Lung microvascular endothelial cell (primary cell): Measurements from ENCODE around the gene CMIP. TPM values are rescaled to one million over a fixed set of nuclear protein-coding genes. Genes with fewer than 3 reads are reported as not detected.

Experiments
- DNase-seq, 2 donors: peaks; one replicate each; pipeline versions ENCODE4 v3.0.0 to v3.0.0-alpha.2; 2010; ENCODE audit warnings: low read depth in 2 of 2
- total RNA-seq: library from RNA; depleted of rRNA; stranded (reverse); fragments of >200 nt; gene quantifications from 2 replicates; pipeline ENCODE4 v1.2.1, GENCODE V29; 2014

Gene CMIP
- total RNA-seq, 1 donor from 2014 or later, result 10.3 TPM

GRCh38 chr16:81528256-81528655 is 83.6 kb downstream of the CMIP start:
- DNase-seq, result no peak

DNA sequence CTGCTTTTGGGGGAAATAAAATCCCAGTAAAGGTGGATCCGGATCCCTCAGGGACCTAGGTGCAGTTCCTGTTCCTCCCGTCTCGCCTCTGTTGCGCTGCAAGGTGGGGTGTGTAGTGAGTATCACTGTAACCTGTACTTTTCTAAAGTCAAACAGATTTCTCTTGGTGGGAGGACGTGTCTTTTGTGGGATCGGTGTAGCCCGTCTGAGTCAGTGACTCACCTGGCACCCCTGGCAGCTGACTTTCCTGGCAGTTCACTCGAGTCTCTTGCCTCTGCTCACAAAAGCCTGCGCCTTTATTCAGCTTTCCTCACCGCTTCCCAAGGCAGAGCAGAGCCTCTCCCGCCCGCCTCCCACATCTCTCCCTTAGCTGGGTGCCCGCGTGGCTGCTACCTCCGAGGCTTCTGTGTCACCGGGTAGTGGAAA is 85.7 kb downstream of the CMIP start:
- DNase-seq, result no peak

DNA sequence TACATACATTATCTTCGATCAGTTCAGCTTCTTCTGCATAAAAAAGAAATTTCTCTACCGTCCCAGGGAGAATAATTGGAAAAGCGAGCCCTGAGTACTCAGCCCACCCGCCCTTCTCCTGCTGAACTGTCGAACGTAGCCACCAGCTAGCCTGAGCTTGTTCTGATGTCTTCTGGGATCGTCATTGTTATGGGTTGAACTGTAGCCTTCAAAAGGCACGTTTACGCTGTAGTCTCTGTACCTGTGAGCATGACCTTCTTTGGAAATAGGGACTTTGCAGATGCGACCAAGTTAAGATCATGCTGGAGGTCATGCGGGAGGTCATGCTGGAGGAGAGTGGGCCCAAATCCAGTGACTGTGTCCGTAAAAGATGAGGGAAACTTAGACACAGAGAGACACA is 86.2 kb downstream of the CMIP start:
- no peak for DNase-seq

- DNase-seq, result peak in 1 of 2 donors; percentile 36
These were observed 86.8 kb downstream of the CMIP start for GRCh38 chr16:81531419-81531821.

DNA sequence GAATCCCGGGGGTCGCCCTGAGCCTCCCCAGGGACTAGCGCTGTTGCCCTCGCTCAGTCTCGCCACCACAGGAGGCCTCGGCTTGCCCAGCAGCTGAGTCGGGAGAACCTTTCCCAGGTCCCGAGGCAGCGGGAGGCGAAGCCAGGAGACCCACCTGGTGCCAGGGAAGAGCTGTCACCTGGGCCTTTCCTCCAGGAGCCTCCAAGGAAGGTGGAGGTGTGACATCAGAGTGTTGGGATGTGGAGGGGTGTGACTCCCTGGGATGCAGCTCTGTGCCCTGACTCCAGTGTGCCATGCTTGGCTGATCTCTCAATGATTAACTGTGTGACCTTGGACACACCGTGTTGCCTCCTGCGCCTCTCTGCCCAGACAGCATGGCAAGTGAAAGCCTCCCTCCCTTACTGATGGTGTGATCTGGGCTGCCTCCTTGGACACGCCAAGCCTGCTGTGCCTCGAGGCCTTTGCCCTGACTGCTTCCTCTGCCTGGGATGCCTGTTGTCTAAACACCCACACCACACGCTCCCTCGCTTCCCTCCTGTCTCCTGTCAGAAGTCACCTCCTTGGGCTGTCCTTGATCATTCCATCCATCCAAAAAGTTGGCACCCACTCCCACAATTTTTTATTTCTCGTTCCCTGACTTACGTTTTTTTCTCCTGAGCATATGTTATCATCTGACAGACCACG is 88.0 kb downstream of the CMIP start:
- DNase-seq, result no peak

GRCh38 chr16:81533175-81533507 is 88.5 kb downstream of the CMIP start:
- no peak for DNase-seq

- DNase-seq, result no peak
These were observed 91.2 kb downstream of the CMIP start for GRCh38 chr16:81535679-81536360.

- DNase-seq, result no peak
These were observed 92.0 kb downstream of the CMIP start for GRCh38 chr16:81536648-81537047.

DNA sequence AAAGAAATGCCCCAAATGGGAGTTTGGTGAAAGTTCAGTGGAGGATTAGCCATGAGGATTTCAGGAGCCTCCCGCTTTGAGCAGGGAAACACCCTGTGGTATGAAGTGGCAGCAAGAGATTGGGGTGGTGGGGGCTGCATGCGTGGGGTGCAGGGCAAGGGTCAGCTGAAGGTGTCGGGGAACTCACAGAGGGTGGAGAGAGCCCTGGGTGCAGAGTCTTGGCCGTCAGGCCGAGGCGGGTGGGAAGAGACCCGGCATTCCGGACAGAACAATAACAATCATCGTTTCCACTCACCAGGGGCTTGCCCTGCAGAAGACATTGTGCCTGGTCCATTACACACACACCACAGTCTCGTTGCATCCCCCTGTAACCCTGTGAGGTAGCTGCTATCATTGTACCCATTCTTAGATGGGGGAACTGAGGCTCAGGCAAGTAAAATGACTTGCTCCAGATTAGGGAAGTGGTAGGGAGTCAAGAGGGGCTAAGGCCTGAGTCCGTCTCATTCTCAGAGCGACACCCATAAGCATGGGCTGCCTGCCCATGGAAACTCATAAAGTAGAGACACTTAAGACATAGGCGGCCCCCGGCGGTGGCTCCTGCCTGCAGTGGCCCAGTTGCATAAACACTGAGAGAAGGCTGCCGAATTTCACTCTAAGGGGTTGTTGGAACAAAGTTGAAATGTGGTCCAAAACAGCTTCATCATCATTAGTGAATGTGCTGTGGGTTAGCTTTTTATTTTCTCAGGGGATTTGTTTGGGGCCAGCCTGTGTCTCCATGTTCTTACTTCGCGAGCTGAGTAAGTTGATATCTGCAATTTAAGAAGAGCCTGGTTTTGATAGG is 93.3 kb downstream of the CMIP start:
- DNase-seq, result no peak

DNA sequence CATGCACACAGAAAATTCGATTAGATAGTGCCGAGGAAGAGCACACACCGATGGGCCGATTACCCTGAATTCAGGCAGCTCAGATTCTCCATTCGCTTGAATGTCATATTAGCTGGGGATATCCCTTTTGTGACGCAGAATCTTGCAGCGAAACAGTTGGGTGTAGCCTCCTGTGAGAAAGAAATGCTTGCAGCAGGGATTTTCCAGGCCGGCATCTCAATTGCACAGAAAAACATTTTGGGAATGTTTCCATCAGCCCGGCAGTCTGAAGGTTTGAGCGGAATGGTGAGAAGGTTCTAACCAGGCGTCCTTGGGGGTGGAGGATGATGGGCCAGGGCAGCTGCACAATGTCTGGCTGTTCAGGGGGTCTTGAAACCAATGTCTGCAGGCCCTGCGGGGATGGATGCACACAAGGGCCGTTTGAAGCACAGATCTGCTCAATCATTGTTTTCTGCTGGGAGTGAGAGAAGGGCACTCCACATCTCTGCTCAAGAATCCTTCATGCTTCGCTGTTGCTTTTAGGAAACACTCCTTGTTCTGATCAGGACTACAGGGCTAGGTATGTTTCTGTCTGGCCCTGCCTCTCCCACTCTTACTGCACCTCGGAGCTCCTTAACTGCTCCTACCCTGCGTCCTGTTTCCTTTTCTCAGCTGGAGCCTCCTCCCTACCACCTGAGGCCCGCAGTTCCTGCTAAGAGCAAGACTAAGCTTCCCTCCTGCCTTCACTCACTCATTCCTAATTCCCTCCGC is 94.6 kb downstream of the CMIP start:
- DNase-seq, result no peak

DNA sequence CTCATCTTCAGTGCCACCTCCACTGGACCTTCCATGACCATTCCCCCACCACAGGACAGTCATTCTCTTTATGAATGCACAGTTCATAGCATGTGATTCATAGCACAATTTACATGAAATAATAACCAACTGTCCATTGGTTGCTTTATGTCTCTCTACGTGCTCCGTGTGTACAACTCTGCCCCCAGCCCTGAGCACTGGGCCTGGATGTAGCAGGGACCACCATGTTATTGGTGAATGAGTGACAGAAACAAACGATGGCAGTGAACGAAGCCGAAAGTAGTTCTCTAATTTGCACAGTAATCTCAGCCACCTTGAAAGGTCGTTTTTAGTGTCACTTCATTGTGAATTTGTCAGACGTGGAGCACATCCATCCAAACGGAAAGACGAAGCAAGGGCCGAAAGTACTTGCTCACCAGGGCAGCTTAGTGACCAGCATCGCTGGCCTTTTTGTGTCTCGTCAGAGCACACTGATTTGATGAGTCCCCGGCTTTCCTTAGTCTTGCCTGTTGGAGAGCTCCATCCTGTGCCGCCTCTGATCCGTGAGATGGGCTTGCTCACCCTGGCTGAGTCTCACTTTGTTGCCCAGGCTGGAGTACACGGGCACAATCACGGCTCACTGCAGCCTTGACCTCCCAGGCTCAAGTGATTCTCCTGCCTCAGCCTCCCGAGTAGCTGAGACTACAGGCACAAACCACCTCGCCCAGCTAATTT is 95.3 kb downstream of the CMIP start:
- no peak for DNase-seq

- DNase-seq, result no peak
These were observed 96.7 kb downstream of the CMIP start for GRCh38 chr16:81541314-81541713.

GRCh38 chr16:81542609-81543570 is 98.3 kb downstream of the CMIP start:
- peak; percentile 40 to 55 for DNase-seq

- DNase-seq, result peak in 1 of 2 donors; percentile 43
These were observed 99.0 kb downstream of the CMIP start for GRCh38 chr16:81543571-81543970.

DNA sequence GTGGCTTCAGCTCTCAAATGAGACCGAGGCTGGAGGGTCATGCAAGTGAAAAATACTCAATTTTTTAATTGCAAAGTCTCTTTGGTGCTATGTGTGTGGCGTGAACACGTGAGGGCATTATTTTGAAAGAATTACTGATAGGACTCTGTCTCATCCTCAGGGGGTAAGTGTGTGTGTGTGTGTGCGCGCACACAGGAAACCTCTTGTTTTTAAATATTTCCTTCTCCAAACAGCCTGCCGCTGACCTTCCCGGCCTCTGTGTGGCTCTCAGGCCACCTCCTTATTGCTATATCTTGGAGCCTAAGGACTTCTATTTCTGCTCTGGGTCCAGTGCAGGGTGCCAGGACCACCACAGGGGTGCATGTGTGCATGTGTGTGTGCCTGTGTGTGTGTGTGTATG is 99.7 kb downstream of the CMIP start:
- peak; percentile 58 to 72 for DNase-seq

DNA sequence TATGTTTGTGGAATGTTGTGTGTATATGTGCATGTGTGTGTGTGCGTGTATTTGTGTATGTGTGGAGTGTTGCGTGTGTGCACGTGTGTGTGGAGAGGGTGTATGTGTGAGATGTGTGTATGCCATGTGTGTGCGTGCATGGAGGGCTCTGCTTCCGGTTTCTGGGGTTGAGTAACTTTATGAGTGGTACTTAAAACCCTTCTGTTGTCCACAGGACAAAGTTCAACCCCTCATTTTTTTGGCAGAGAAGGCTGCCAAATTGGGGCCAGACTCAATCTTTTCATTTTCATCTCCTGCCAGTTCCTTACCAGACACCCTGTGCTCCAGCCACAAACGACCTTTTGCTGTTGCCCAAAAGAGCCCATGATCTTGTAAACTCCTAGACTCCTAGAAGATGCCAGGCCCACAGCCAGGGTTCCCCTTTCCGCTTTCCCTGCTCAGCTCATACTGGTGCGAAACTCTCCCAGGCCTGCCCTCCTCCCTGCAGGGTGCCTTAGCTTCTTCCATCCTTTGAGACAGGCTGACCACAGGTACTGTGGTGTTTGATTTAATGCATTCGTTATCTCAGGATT is 100.2 kb downstream of the CMIP start:
- DNase-seq, result no peak

- no peak for DNase-seq
These were observed 101.1 kb downstream of the CMIP start for GRCh38 chr16:81545470-81546250.

GRCh38 chr16:81546781-81547180 is 102.2 kb downstream of the CMIP start:
- DNase-seq, result no peak
